Lower lobe of right lung (tissue), 2 donors: Measurements from ENCODE around the gene NRXN2. TPM values are rescaled to one million over a fixed set of nuclear protein-coding genes. Genes with fewer than 3 reads are reported as not detected.

ENCODE experiments used
- ATAC-seq, 2 donors: fragments of 200-7000 bp; cut with Tn5 transposase; one replicate each; pipeline ENCODE4 v1.9.1; 2020 to 2022; ENCODE audit warnings: mild to moderate bottlenecking in 2 of 2, moderate library complexity in 2 of 2
- DNase-seq: peaks from one replicate; pipeline ENCODE4 v3.0.0-alpha.2; 2020
- H3K27ac ChIP-seq: fragments of 200-600 bp; one replicate; pipeline ENCODE4 v1.8.0; 2022
- H3K27me3 ChIP-seq: fragments of 200-600 bp; one replicate; pipeline ENCODE4 v1.8.0; 2022; ENCODE audit warnings: low read depth
- H3K36me3 ChIP-seq: fragments of 200-600 bp; one replicate; pipeline ENCODE4 v1.8.0; 2022; ENCODE audit warnings: mild to moderate bottlenecking
- H3K4me1 ChIP-seq: fragments of 200-600 bp; one replicate; pipeline ENCODE4 v1.8.0; 2022
- H3K4me3 ChIP-seq: fragments of 200-600 bp; one replicate; pipeline ENCODE4 v1.8.0; 2022; ENCODE audit warnings: mild to moderate bottlenecking
- H3K9me3 ChIP-seq: fragments of 200-600 bp; one replicate; pipeline ENCODE4 v1.8.0; 2022
- intact Hi-C: fragments of 100-400 bp; cut with DNase I; formaldehyde crosslinking; loops from one replicate; pipeline ENCODE4 v1.11.0; 2022
- total RNA-seq: library from RNA; stranded (reverse); fragmentation: NEBNext Ultra II Directional; extraction: Animal tissue kit (Norgen Biotek cat#: 25700); gene quantifications from one replicate; pipeline ENCODE4 v1.2.1, GENCODE V29; 2021
- TF ChIP-seq, protein P1 (sequence below): fragments of 200-600 bp; IDR thresholded peaks from one replicate; pipeline ENCODE4 v1.8.0; 2022; ENCODE audit warnings: antibody characterized with exemption, mild to moderate bottlenecking
- donor health status: DM: no; HTN: yes; CAD: no; lungs with severe emphysema.

Gene NRXN2
- total RNA-seq, 1 donor from 2014 or later = 1.7 TPM

DNA sequence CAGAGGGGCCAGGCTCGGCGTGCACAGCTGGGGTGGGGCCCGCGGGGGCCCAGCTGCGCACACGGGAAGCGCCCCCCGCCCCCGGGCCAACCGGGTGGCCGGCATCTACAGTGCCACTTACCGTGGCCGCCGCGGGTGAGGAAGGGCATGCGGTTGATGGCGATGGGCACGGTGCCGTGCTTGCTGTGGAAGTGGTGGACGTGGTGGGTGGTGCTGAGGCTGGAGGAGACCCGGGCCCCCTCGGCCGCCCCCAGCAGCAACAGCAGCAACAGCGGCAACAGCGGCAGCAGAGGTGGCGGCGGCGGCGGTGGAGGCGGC, 80.6 kb downstream of the NRXN2 start:
- Histone ChIP-seq H3K27me3 (peaks cover 71% of the 10 kb centered on the region), H3K36me3 (no peaks in the 10 kb centered on the region), H3K4me1 (no peaks in the 10 kb centered on the region), H3K4me3 (no peak overlapping the region), H3K9me3 (no peaks in the 10 kb centered on the region), H3K27ac (no peak overlapping the region)
- ATAC-seq = no peak
- DNase-seq = no peak
- TF ChIP-seq, protein P1, sequence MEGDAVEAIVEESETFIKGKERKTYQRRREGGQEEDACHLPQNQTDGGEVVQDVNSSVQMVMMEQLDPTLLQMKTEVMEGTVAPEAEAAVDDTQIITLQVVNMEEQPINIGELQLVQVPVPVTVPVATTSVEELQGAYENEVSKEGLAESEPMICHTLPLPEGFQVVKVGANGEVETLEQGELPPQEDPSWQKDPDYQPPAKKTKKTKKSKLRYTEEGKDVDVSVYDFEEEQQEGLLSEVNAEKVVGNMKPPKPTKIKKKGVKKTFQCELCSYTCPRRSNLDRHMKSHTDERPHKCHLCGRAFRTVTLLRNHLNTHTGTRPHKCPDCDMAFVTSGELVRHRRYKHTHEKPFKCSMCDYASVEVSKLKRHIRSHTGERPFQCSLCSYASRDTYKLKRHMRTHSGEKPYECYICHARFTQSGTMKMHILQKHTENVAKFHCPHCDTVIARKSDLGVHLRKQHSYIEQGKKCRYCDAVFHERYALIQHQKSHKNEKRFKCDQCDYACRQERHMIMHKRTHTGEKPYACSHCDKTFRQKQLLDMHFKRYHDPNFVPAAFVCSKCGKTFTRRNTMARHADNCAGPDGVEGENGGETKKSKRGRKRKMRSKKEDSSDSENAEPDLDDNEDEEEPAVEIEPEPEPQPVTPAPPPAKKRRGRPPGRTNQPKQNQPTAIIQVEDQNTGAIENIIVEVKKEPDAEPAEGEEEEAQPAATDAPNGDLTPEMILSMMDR = no peak
- intact Hi-C loops = no loop called here

DNA sequence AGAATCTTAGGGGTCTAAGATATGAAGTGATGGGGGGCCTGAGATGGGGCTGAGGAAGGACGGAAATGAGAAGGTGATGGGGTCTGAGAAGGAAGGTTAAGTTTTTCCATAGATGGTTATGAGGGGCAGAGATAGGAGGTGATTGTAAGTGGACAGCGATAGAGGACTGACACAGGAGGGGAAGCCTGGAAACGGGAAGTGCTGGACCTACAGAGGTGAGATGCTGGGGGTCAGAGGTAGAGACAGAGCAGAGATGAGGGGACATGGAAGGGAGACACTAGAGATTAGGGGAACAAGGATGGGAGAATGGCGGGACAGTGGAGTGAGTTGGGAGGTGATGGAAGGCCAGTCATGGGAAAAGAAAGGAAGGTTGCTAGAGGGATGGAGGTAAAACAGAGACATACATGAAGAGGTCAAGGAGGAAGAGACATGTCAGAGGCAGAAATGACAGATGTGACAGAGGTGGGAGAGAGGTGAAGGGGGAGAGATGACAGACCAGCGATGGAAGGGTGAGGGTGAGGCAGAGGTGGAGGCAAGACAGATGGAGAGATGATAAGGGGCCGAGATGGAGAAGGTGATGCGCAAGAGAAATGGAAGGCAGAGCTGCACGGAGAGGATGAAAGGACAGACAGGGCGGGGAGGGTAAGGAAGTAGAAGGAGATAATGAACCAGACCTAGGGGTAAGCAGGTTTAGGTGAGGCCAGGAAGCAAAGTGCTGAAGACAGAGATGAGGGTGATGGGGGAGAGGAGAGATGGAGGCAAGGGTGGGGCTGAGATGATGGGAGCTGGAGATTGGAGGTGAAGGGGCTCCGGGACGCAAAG, 81.2 kb downstream of the NRXN2 start:
- H3K9me3 ChIP-seq = no peaks in the 10 kb centered on the region
- no peak overlapping the region for H3K27ac ChIP-seq
- peaks cover 76% of the 10 kb centered on the region for H3K27me3 ChIP-seq
- H3K4me1 ChIP-seq = no peaks in the 10 kb centered on the region
- no peaks in the 10 kb centered on the region for H3K36me3 ChIP-seq
- no peak overlapping the region for H3K4me3 ChIP-seq
- ATAC-seq (no peak), DNase-seq (no peak)
- TF ChIP-seq, protein P1 = no peak
- intact Hi-C loops = no loop called here

DNA sequence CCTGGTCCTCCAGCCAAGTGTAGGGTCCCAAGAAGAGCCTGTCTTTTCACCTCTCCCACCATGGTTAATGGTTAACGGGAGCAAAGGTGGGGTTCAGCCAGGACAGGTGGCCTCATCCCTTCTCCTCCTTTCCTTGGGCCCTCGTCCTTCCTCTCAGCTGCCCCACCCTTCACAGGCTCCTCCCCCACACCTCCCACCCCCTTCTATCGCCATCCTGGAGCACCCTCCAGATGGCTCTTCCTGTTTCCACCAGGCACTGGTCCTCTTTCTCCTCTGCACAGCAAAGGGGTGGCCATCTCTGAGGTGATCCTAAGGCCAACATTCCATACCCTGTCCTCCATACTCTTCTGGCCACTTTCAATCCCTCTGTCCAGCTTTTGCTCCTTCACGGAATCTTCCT, 83.1 kb downstream of the NRXN2 start:
- DNase-seq (no peak), ATAC-seq (no peak)
- H3K4me3 ChIP-seq = no peak overlapping the region
- intact Hi-C loops = no loop called here
- H3K4me1 ChIP-seq = no peaks in the 10 kb centered on the region
- H3K36me3 ChIP-seq = no peaks in the 10 kb centered on the region
- H3K9me3 ChIP-seq = no peaks in the 10 kb centered on the region
- H3K27ac ChIP-seq = no peak overlapping the region
- TF ChIP-seq, protein P1 = no peak
- peaks cover 86% of the 10 kb centered on the region for H3K27me3 ChIP-seq

DNA sequence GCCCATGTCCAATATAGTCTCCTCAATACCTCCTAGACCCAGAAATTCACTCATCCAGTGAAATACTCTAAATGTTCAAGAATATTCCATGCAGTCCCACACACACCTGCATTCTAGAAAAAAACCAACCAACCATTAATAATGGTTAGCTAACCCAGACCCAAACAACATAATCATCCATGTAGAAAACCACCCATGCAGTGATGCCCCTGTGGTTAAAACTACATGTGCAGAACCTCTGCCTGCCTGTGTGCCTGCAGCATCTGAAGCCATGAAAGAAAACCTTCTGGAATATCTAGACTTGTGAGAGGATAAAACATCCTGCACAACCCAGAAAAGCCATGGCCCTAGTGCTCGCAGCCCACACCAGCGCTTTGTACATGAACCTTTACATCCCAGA, 84.2 kb downstream of the NRXN2 start:
- no peak for DNase-seq
- no peak for ATAC-seq
- intact Hi-C loops = no loop called here
- Histone ChIP-seq H3K36me3 (no peaks in the 10 kb centered on the region), H3K9me3 (no peaks in the 10 kb centered on the region), H3K4me1 (no peaks in the 10 kb centered on the region), H3K4me3 (no peak overlapping the region), H3K27me3 (peaks cover 83% of the 10 kb centered on the region), H3K27ac (no peak overlapping the region)
- TF ChIP-seq, protein P1 = no peak

DNA sequence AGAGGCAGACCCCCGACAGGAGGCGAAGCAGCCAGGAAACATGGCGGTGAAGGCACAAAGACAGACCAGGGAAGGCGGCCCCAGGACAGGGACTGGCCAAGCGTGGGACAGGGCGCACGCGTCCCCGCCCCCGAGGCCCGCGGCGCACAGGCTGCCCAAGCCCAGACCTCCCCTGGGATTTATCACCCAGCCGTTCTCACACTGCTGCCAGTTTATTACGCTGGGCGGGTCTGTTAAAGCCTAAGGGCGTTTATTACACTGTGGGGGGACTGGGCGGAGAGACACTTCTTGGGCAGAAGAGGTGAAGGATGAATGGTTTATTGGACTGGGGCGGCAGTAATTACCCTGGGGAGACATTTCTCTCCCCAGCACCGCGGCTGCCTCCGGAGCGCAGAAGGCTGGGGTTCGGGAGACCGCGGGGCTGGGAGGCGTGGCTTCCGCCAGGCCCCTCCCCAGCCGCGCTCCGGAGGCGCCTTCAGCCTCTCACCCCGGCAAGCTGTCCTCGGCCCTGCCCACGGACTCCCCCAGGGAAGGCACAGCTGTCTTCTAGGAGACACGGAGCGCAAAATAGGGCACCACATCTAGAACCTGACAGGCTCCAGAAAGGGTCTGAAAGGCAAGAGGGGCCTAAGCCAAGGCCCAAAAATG, 84.9 kb downstream of the NRXN2 start:
- ATAC-seq = peak in 1 of 2 donors; percentile 16
- Histone ChIP-seq H3K9me3 (no peaks in the 10 kb centered on the region), H3K27me3 (peaks cover 79% of the 10 kb centered on the region), H3K36me3 (no peaks in the 10 kb centered on the region), H3K4me3 (no peak overlapping the region), H3K27ac (no peak overlapping the region), H3K4me1 (no peaks in the 10 kb centered on the region)
- DNase-seq = no peak
- intact Hi-C loops = no loop called here
- TF ChIP-seq, protein P1 = no peak
